Measurements from ENCODE around the gene SLC9A4. TPM values are rescaled to one million over a fixed set of nuclear protein-coding genes. Genes with fewer than 3 reads are reported as not detected.

Gene SLC9A4
- total and polyA plus RNA-seq, 4 donors = 0.06 to 0.09 TPM; not detected in 2

- Histone ChIP-seq H3K27ac (ENCODE audit: low read depth in 1 of 2, low read length in 1 of 2) (no peak overlapping the region), H3K36me3 (ENCODE audit: control insufficient read depth in 4 of 4, insufficient read depth in 4 of 4, low read length in 4 of 4) (no peaks in the 10 kb centered on the region), H3K9ac (ENCODE audit: insufficient read depth in 1 of 2, low read length in 2 of 2) (no peak overlapping the region), H3K4me1 (ENCODE audit: control insufficient read depth in 5 of 5, insufficient read depth in 5 of 5, low read length in 5 of 5) (no peaks in the 10 kb centered on the region), H3K4me3 (no peak overlapping the region), H3K9me3 (ENCODE audit: control insufficient read depth in 4 of 4, insufficient read depth in 3 of 4, low read length in 3 of 4) (no peaks in the 10 kb centered on the region), H3K27me3 (ENCODE audit: control insufficient read depth in 3 of 3, insufficient read depth in 3 of 3, low read length in 2 of 3) (no peaks in the 10 kb centered on the region)
- DNase-seq = no peak
- no peak for ATAC-seq (ENCODE audit: insufficient read depth, low FRiP score)
- WGBS, 2 donors = 84 to 94% methylated on average over 4 of the region's 4 CpGs
- TF ChIP-seq, protein P1, sequence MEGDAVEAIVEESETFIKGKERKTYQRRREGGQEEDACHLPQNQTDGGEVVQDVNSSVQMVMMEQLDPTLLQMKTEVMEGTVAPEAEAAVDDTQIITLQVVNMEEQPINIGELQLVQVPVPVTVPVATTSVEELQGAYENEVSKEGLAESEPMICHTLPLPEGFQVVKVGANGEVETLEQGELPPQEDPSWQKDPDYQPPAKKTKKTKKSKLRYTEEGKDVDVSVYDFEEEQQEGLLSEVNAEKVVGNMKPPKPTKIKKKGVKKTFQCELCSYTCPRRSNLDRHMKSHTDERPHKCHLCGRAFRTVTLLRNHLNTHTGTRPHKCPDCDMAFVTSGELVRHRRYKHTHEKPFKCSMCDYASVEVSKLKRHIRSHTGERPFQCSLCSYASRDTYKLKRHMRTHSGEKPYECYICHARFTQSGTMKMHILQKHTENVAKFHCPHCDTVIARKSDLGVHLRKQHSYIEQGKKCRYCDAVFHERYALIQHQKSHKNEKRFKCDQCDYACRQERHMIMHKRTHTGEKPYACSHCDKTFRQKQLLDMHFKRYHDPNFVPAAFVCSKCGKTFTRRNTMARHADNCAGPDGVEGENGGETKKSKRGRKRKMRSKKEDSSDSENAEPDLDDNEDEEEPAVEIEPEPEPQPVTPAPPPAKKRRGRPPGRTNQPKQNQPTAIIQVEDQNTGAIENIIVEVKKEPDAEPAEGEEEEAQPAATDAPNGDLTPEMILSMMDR (IDR thresholded peaks at IDR 0.05; ENCODE audit: control extremely low read depth, extremely low read depth) = no peak
Observed at GRCh38 chr2:102522162-102522561, 49.1 kb downstream of the SLC9A4 start.

DNA sequence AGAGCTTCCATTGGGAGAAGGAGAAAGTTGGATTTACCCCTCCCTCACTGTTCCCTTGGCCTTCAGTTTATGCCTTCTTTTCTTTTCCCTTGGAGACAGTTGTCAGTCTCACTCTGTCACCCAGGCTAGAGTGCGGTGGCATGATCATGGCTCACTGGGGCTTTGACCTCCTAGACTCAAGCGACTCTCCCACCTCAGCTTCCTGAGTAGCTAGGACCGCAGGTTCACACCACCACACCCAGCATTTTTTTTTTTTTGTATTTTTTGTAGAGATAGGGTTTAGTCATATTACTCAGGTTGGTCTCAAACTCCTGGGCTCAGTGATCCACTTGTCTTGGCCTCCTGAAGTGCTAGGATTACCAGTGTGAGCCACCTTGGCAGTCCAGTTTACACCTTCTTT lies 49.9 kb downstream of the SLC9A4 start:
- ATAC-seq (ENCODE audit: insufficient read depth, low FRiP score) = no peak
- Histone ChIP-seq H3K9ac (ENCODE audit: insufficient read depth in 1 of 2, low read length in 2 of 2) (no peak overlapping the region), H3K27me3 (ENCODE audit: control insufficient read depth in 3 of 3, insufficient read depth in 3 of 3, low read length in 2 of 3) (no peaks in the 10 kb centered on the region), H3K4me1 (ENCODE audit: control insufficient read depth in 5 of 5, insufficient read depth in 5 of 5, low read length in 5 of 5) (no peaks in the 10 kb centered on the region), H3K4me3 (no peak overlapping the region), H3K27ac (ENCODE audit: low read depth in 1 of 2, low read length in 1 of 2) (no peak overlapping the region), H3K9me3 (ENCODE audit: control insufficient read depth in 4 of 4, insufficient read depth in 3 of 4, low read length in 3 of 4) (no peaks in the 10 kb centered on the region), H3K36me3 (ENCODE audit: control insufficient read depth in 4 of 4, insufficient read depth in 4 of 4, low read length in 4 of 4) (no peaks in the 10 kb centered on the region)
- no peak for DNase-seq
- WGBS, 2 donors = 93 to 98% methylated on average over 3 of the region's 3 CpGs
- TF ChIP-seq, protein P1 (IDR thresholded peaks at IDR 0.05; ENCODE audit: control extremely low read depth, extremely low read depth) = no peak

DNA sequence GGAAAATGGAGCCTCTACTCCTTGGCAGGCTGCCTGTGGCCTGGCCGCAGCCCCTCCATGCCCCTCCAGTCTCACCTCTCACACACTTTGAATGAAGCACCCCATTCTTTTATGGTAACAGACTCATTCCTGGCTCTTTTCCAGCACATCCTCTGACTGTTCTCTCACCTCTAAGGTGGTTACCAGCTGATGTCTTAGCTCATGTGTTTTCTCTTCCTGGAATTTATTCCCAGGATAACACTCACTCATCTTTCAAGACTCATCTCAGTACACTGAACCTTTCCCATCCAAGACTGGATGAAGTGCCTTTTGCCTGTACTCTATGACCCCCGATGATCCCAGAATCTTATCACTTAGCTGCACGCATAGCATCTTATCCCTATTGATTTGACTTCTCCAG lies 50.6 kb downstream of the SLC9A4 start:
- 62 to 64% methylated on average over 3 of the region's 3 CpGs for whole genome bisulfite sequencing, 2 donors
- ATAC-seq (ENCODE audit: insufficient read depth, low FRiP score) = no peak
- no peaks in the 10 kb centered on the region for H3K36me3 ChIP-seq (ENCODE audit: control insufficient read depth in 4 of 4, insufficient read depth in 4 of 4, low read length in 4 of 4)
- H3K9me3 ChIP-seq (ENCODE audit: control insufficient read depth in 4 of 4, insufficient read depth in 3 of 4, low read length in 3 of 4) = no peaks in the 10 kb centered on the region
- DNase-seq = no peak
- no peaks in the 10 kb centered on the region for H3K4me1 ChIP-seq (ENCODE audit: control insufficient read depth in 5 of 5, insufficient read depth in 5 of 5, low read length in 5 of 5)
- no peak overlapping the region for H3K9ac ChIP-seq (ENCODE audit: insufficient read depth in 1 of 2, low read length in 2 of 2)
- no peak overlapping the region for H3K4me3 ChIP-seq
- no peak overlapping the region for H3K27ac ChIP-seq (ENCODE audit: low read depth in 1 of 2, low read length in 1 of 2)
- TF ChIP-seq, protein P1 (IDR thresholded peaks at IDR 0.05; ENCODE audit: control extremely low read depth, extremely low read depth) = no peak
- no peaks in the 10 kb centered on the region for H3K27me3 ChIP-seq (ENCODE audit: control insufficient read depth in 3 of 3, insufficient read depth in 3 of 3, low read length in 2 of 3)

GRCh38 chr2:102527086-102527485 lies 54.1 kb downstream of the SLC9A4 start:
- no peaks in the 10 kb centered on the region for H3K4me1 ChIP-seq (ENCODE audit: control insufficient read depth in 5 of 5, insufficient read depth in 5 of 5, low read length in 5 of 5)
- H3K9ac ChIP-seq (ENCODE audit: insufficient read depth in 1 of 2, low read length in 2 of 2) = no peak overlapping the region
- DNase-seq (no peak), ATAC-seq (ENCODE audit: insufficient read depth, low FRiP score) (no peak)
- H3K27me3 ChIP-seq (ENCODE audit: control insufficient read depth in 3 of 3, insufficient read depth in 3 of 3, low read length in 2 of 3) = peaks cover 0 to 2% (median 0%) of the 10 kb centered on the region in 3 donors
- no peak overlapping the region for H3K4me3 ChIP-seq
- H3K9me3 ChIP-seq (ENCODE audit: control insufficient read depth in 4 of 4, insufficient read depth in 3 of 4, low read length in 3 of 4) = no peaks in the 10 kb centered on the region
- no peaks in the 10 kb centered on the region for H3K36me3 ChIP-seq (ENCODE audit: control insufficient read depth in 4 of 4, insufficient read depth in 4 of 4, low read length in 4 of 4)
- TF ChIP-seq, protein P1 (IDR thresholded peaks at IDR 0.05; ENCODE audit: control extremely low read depth, extremely low read depth) = no peak
- no peak overlapping the region for H3K27ac ChIP-seq (ENCODE audit: low read depth in 1 of 2, low read length in 1 of 2)
